ENCODE results near the gene FRMD8.

GRCh38 chr11:65439331-65440181 lies 53.1 kb downstream of the FRMD8 start:
- no peak for TF ChIP-seq CTCF (IDR thresholded peaks at IDR 0.05; ENCODE audit: low read depth, low read length)
- TF ChIP-seq POLR2A (IDR thresholded peaks at IDR 0.05; ENCODE audit: extremely low read depth, insufficient read length), result no peak
